CD4-positive, alpha-beta memory T cell (primary cell): ENCODE measurements around the gene GNAI2. TPM values are rescaled to one million over a fixed set of nuclear protein-coding genes. Genes with fewer than 3 reads are reported as not detected.

Experiments used
- CTCF ChIA-PET: fragments of 350-600 bp; sonication (Branson Sonifier 250); formaldehyde crosslinking; loops from one replicate; lab custom pipeline; 2021; ENCODE audit warnings: inconsistent platforms; ENCODE audit not compliant: partially characterized antibody; lab: Charles Lee
- POLR2A ChIA-PET: fragments of 350-600 bp; sonication (Branson Sonifier 250); formaldehyde crosslinking; loops from one replicate; lab custom pipeline; 2021; ENCODE audit not compliant: partially characterized antibody; lab: Charles Lee
- DNase-seq, 5 donors: peaks; one replicate each; pipeline versions ENCODE4 v3.0.0 to v3.0.0-alpha.2; 2020 to 2022; ENCODE audit warnings: mixed read lengths in 1 of 5
- H3K27ac ChIP-seq: one replicate; pipeline ENCODE4 v1.7.0; 2013; ENCODE audit warnings: low read depth, low read length
- H3K27me3 ChIP-seq: 2 replicates; pipeline ENCODE4 v1.7.0; 2013; ENCODE audit warnings: mild to moderate bottlenecking, low read length, moderate library complexity; ENCODE audit not compliant: insufficient read depth
- H3K36me3 ChIP-seq: 2 replicates; pipeline ENCODE4 v1.7.0; 2013; ENCODE audit warnings: mild to moderate bottlenecking, low read length, moderate library complexity; ENCODE audit not compliant: insufficient read depth
- H3K4me1 ChIP-seq: 2 replicates; pipeline ENCODE4 v1.7.0; 2013; ENCODE audit warnings: mild to moderate bottlenecking, low read length, moderate library complexity; ENCODE audit not compliant: insufficient read depth
- H3K4me3 ChIP-seq, 2 donors: one replicate each; pipeline ENCODE4 v1.7.0; 2013; ENCODE audit warnings: low read length in 2 of 2, mild to moderate bottlenecking in 1 of 2
- H3K9me3 ChIP-seq, 2 donors: one replicate each; pipeline ENCODE4 v1.7.0; 2013; ENCODE audit warnings: low read length in 2 of 2, control low read depth in 1 of 2; ENCODE audit not compliant: control insufficient read depth in 1 of 2
- H3K27ac Mint-ChIP-seq, 7 donors: one replicate each; pipeline ENCODE4 v1.8.0; 2020 to 2021; ENCODE audit warnings: mixed read lengths in 7 of 7, mild to moderate bottlenecking in 6 of 7, inconsistent platforms in 3 of 7, moderate library complexity in 3 of 7
- H3K27me3 Mint-ChIP-seq, 2 donors: one replicate each; pipeline ENCODE4 v1.8.0; 2020 to 2021; ENCODE audit warnings: mixed read lengths in 2 of 2
- H3K36me3 Mint-ChIP-seq, 2 donors: one replicate each; pipeline ENCODE4 v1.8.0; 2020 to 2021; ENCODE audit warnings: mixed read lengths in 2 of 2, inconsistent platforms in 1 of 2, mild to moderate bottlenecking in 1 of 2
- H3K4me1 Mint-ChIP-seq, 4 donors: one replicate each; pipeline ENCODE4 v1.8.0; 2020 to 2021; ENCODE audit warnings: mixed read lengths in 4 of 4, mild to moderate bottlenecking in 1 of 4
- H3K4me3 Mint-ChIP-seq, 8 donors: one replicate each; pipeline ENCODE4 v1.8.0; 2020 to 2021; ENCODE audit warnings: mixed read lengths in 8 of 8, mild to moderate bottlenecking in 7 of 8, moderate library complexity in 6 of 8, inconsistent platforms in 3 of 8
- H3K9me3 Mint-ChIP-seq, 8 donors: one replicate each; pipeline ENCODE4 v1.8.0; 2020 to 2021; ENCODE audit warnings: mixed read lengths in 8 of 8, mild to moderate bottlenecking in 5 of 8, inconsistent platforms in 3 of 8, moderate library complexity in 1 of 8
- intact Hi-C: fragments of 100-400 bp; cut with micrococcal nuclease; formaldehyde crosslinking; loops from one replicate; pipeline ENCODE4 v1.15.1; 2023
- polyA plus RNA-seq, 2 donors: library from polyadenylated mRNA; unstranded; fragments of 300-500 nt; fragmentation: Illumina TruSeq; gene quantifications; one replicate each; pipeline ENCODE4 v1.2.3, GENCODE V29; 2021
- total RNA-seq, 2 experiments: library from RNA; stranded (reverse); gene quantifications; one replicate each; pipeline ENCODE4 v1.2.3, GENCODE V29; 2021

The GNAI2 gene
- total and polyA plus RNA-seq, 4 experiments from 2014 or later: 292 to 615 (median 416) TPM

DNA sequence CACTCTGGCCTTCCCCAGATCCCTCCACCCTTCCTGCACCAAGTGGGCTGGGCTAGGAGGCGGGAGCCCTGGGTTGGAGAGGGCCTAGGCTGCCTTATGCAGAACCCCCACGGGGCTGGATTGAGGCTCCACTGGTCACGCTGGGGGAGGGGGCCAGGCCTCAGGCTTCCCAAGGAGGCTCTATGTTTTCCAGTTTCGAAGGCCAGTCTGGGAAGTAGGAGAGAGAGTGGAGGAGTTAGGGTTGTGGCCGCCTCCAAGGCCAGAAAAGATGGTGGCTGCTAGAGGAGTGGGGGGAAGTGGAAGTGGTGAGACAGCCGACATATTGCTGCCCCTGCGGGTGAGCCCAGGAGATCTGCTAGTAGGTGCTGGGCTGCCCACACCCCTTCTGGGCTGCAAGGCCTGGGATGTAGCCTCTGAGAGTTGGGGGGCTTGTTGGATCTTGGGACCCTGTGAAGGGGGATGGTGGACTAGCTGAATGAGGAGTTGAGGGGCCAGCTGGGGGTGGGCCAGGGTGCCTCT is 1.2 kb downstream of the GNAI2 start:
- Mint-ChIP-seq H3K36me3 (peaks cover 0 to 35% of the 10 kb centered on the region in 2 donors), H3K4me3 (peak overlapping the region; percentile 96 to 99 (median 98)), H3K27me3 (no peaks in the 10 kb centered on the region), H3K9me3 (no peaks in the 10 kb centered on the region), H3K4me1 (peaks cover 27 to 68% (median 45%) of the 10 kb centered on the region in 4 donors), H3K27ac (peak overlapping the region; percentile 91 to 97 (median 94))
- peak; percentile 36 to 56 (median 40) for DNase-seq
- peak overlapping the region; percentile 75 to 94 for H3K4me3 ChIP-seq
- POLR2A ChIA-PET: interaction anchor here (0.9 to 4.3 kb wide), 14 partner anchors 9 to 1116 kb away, joined by 3 to 70 read pairs (median 6); partner anchors contain the start of genes CYB561D2, HYAL3, IFRD2 and NAA80
- H3K9me3 ChIP-seq: no peaks in the 10 kb centered on the region
- H3K4me1 ChIP-seq: peaks cover 53% of the 10 kb centered on the region
- peak overlapping the region; percentile 76 for H3K27ac ChIP-seq
- peaks cover 12% of the 10 kb centered on the region for H3K36me3 ChIP-seq
- CTCF ChIA-PET: interaction anchor here (1.2 to 10.2 kb wide), 4 partner anchors 9 to 42 kb away, joined by 3 to 127 read pairs (median 34); no protein-coding TSS in a partner anchor
- no peaks in the 10 kb centered on the region for H3K27me3 ChIP-seq
- intact Hi-C loops: loop anchor here (5.0 kb wide), 2 partner anchors 100 to 1735 kb away; partner anchors contain the start of gene ABHD14B

DNA sequence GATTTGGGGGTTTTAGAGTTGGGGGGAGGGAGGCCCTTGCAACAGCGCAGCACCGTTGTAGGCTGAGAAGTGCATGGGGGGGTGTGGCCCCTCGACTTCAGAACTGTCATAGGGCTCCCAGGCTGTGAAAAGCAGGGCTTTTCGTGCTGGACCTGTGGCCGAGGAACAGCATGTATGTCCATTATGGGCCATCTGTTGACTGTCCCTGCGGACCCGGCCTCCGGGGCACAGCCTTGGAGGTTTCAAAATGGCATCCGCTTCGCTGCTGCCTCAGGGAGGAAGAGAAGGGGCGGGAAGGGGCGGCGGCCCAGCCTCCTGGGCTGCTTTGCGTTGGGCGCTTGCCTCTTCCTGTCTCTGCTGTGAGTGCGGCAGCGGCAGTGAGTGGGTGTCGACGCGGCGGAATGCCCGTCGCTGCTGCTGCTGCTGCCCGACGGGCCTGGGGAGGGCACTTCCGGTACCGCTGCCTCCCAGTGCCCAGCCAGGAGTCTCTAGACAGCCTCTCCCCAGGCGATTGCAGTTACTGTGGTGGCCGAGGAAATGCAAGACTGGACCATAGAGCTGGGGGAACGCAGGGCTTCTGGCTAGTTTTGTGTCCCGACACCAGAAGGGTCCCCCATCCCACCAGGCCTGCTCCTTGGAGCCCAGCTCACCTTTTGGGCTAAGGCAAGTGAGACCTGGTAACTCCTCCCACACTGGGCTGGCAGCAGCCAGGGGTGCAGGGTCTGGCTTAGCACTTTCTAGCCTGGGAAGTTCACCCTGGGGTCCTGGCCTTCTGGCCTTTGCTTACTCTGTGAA is 1.9 kb downstream of the GNAI2 start:
- H3K9me3 ChIP-seq: no peaks in the 10 kb centered on the region
- POLR2A ChIA-PET: interaction anchor here (0.9 to 11.2 kb wide), 13 partner anchors 8 to 826 kb away, joined by 3 to 150 read pairs (median 6); partner anchors contain the start of genes C3orf18, CYB561D2, HYAL3 and IFRD2
- peak; percentile 83 to 94 (median 86) for DNase-seq
- peak overlapping the region; percentile 76 for H3K27ac ChIP-seq
- H3K4me1 ChIP-seq: peaks cover 61% of the 10 kb centered on the region
- no peaks in the 10 kb centered on the region for H3K27me3 Mint-ChIP-seq
- intact Hi-C loops: loop anchor here (1.0 to 5.0 kb wide), 5 partner anchors 8 to 1734 kb away; partner anchors contain the start of genes ABHD14B, HYAL3 and NAA80
- no peaks in the 10 kb centered on the region for H3K9me3 Mint-ChIP-seq
- CTCF ChIA-PET: interaction anchor here (1.2 to 10.2 kb wide), 5 partner anchors 8 to 61 kb away, joined by 3 to 127 read pairs (median 4); partner anchors contain the start of genes HYAL3 and NAA80
- peaks cover 30 to 76% (median 52%) of the 10 kb centered on the region in 4 donors for H3K4me1 Mint-ChIP-seq
- H3K27me3 ChIP-seq: no peaks in the 10 kb centered on the region
- peak overlapping the region; percentile 96 to 99 (median 98) for H3K4me3 Mint-ChIP-seq
- H3K36me3 Mint-ChIP-seq: peaks cover 0 to 39% of the 10 kb centered on the region in 2 donors
- H3K4me3 ChIP-seq: peak overlapping the region; percentile 75 to 94
- H3K27ac Mint-ChIP-seq: peak overlapping the region; percentile 91 to 97 (median 94)
- peaks cover 12% of the 10 kb centered on the region for H3K36me3 ChIP-seq

DNA sequence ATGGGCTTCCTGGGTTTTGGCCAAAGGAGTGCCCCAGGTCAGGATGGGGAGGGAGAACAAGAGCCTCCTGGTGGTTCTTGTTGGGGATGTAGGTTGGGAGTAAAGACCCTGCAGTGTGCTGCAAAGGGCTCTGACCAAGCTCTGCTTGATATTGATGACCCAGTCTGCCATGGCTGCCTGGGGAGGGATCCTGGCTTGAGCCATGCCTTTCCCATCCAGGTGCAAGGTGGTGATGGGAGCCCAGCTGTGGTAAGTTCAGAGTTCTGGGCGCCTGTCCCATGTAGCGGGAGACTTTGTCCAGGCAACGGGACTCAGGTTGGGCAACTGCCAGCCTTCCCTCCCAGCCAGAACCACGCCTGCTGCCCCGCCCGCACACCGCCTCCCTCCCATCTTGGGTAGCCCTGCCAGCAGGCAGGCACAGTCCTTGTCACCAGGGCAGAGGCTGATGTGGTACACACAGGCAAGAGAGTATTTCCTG is 2.6 kb downstream of the GNAI2 start:
- Mint-ChIP-seq H3K4me1 (peaks cover 32 to 77% (median 55%) of the 10 kb centered on the region in 4 donors), H3K27me3 (no peaks in the 10 kb centered on the region), H3K9me3 (no peaks in the 10 kb centered on the region), H3K27ac (peak overlapping the region; percentile 91 to 97 (median 94)), H3K36me3 (peaks cover 0 to 42% of the 10 kb centered on the region in 2 donors), H3K4me3 (peak overlapping the region; percentile 96 to 99 (median 98))
- intact Hi-C loops: loop anchor here (1.0 to 5.0 kb wide), 5 partner anchors 8 to 1734 kb away; partner anchors contain the start of genes ABHD14B, HYAL3 and NAA80
- ChIA-PET POLR2A (interaction anchor here (1.0 to 11.2 kb wide), 6 partner anchors 8 to 329 kb away, joined by 3 to 150 read pairs (median 16); partner anchors contain the start of gene C3orf18), CTCF (interaction anchor here (1.7 to 10.2 kb wide), 4 partner anchors 8 to 60 kb away, joined by 3 to 127 read pairs (median 34); partner anchors contain the start of genes HYAL3 and NAA80)
- DNase-seq: no peak
- peaks cover 67% of the 10 kb centered on the region for H3K4me1 ChIP-seq
- H3K36me3 ChIP-seq: peaks cover 12% of the 10 kb centered on the region
- peak overlapping the region; percentile 75 to 94 for H3K4me3 ChIP-seq
- H3K27ac ChIP-seq: peak overlapping the region; percentile 76
- no peaks in the 10 kb centered on the region for H3K27me3 ChIP-seq
- H3K9me3 ChIP-seq: no peaks in the 10 kb centered on the region

DNA sequence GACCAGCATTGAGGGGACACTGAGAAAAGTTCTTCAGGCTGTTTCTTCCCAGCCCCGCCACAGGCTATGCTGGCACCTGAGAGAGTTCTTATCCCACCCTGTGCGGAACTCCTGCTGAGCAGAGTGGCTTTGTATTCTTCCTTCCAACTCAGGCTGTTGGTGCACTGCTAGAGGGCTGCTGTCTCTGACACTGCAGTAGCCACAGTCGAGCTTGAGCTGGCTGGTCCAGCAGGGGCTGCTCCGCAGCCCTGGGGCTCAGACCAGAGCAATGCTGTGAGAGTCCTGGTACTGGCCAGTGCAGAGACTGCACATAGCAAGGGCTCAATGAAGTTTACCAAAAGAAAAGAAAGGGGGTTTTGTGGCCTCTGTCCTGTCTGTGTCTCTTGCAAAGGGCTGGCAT is 3.6 kb downstream of the GNAI2 start:
- H3K27me3 Mint-ChIP-seq: no peaks in the 10 kb centered on the region
- no peaks in the 10 kb centered on the region for H3K9me3 ChIP-seq
- no peaks in the 10 kb centered on the region for H3K27me3 ChIP-seq
- intact Hi-C loops: loop anchor here (5.0 kb wide), 2 partner anchors 98 to 1733 kb away; partner anchors contain the start of gene ABHD14B
- POLR2A ChIA-PET: interaction anchor here (11.2 kb wide), 1 partner anchor 11 kb away, joined by 150 read pairs; no protein-coding TSS in a partner anchor
- CTCF ChIA-PET: interaction anchor here (0.9 to 10.2 kb wide), 3 partner anchors 12 to 59 kb away, joined by 3 to 127 read pairs (median 4); partner anchors contain the start of genes HYAL3 and NAA80
- H3K36me3 ChIP-seq: peaks cover 17% of the 10 kb centered on the region
- DNase-seq: no peak
- peaks cover 0 to 48% of the 10 kb centered on the region in 2 donors for H3K36me3 Mint-ChIP-seq
- no peak overlapping the region for H3K4me3 ChIP-seq
- H3K27ac ChIP-seq: peak overlapping the region; percentile 76
- H3K4me1 ChIP-seq: peaks cover 74% of the 10 kb centered on the region
- no peaks in the 10 kb centered on the region for H3K9me3 Mint-ChIP-seq
- H3K4me1 Mint-ChIP-seq: peaks cover 37 to 86% (median 62%) of the 10 kb centered on the region in 4 donors
- peak overlapping the region in 7 of 8 donors; percentile 39 to 99 (median 97) for H3K4me3 Mint-ChIP-seq
- peak overlapping the region; percentile 66 to 97 (median 91) for H3K27ac Mint-ChIP-seq

DNA sequence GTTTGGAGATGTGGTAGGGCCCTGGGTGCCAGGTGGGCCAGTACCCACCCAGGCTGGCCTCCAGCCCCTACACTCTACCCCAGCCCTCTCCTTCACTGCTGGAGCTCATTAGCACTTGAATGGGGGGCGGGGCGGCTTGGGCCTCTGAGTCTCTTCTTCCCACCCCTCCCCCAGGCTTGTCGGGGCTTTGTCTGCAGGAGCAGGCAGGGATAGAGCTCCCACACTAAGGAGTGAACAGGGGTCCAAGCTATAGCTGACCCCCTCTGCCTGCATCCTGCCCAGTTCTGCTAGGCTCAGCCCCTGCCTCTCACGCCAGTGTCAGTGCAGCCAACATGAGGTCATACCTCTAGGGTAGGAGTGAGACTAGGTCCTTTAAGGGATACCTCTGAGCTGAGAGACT is 5.2 kb downstream of the GNAI2 start:
- H3K27me3 Mint-ChIP-seq: no peaks in the 10 kb centered on the region
- Histone ChIP-seq H3K4me1 (peaks cover 78% of the 10 kb centered on the region), H3K27ac (peak overlapping the region; percentile 76), H3K9me3 (no peaks in the 10 kb centered on the region), H3K4me3 (no peak overlapping the region), H3K36me3 (peaks cover 18% of the 10 kb centered on the region), H3K27me3 (no peaks in the 10 kb centered on the region)
- ChIA-PET CTCF (interaction anchor here (1.0 to 10.2 kb wide), 4 partner anchors 14 to 48 kb away, joined by 3 to 127 read pairs (median 16); no protein-coding TSS in a partner anchor), POLR2A (interaction anchor here (1.0 to 11.2 kb wide), 3 partner anchors 13 to 95 kb away, joined by 3 to 150 read pairs (median 5); no protein-coding TSS in a partner anchor)
- peaks cover 0 to 49% of the 10 kb centered on the region in 2 donors for H3K36me3 Mint-ChIP-seq
- H3K4me3 Mint-ChIP-seq: peak overlapping the region; percentile 4 to 77 (median 60)
- no peaks in the 10 kb centered on the region for H3K9me3 Mint-ChIP-seq
- intact Hi-C loops: no loop called here
- DNase-seq: no peak
- H3K27ac Mint-ChIP-seq: peak overlapping the region; percentile 73 to 96 (median 92)
- H3K4me1 Mint-ChIP-seq: peaks cover 38 to 93% (median 65%) of the 10 kb centered on the region in 4 donors

DNA sequence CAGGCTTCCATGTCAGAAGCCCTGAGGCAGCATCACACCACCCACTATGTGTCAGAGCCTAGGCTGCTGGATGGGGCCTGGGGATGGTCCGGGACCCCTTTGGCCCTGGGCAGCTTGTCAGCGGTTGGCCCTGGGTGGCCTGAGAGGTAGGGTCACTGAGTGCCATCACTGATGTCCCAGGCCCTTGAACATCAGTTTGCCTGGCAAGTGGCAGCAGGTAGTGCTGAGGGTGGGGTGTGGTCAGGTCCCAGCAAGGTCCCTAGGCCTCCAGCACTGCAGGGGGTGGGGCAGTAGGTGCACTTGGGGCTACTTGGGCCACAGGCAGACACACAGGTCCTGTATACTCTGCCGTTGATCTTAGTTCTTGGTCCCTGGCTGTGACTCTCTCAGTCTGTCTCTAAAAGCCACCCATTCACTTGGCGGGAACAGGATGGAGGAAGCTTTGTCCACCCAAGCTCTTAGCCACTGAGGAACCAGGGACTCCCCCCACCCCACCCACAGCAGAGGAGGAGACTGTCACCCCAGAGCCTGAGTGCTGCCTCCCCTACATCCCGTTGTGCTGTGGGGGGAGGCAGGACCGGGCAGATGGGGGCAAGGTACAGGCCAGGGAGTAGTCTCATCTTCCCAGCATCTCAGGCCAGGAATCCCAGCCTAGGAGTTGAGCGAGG is 5.8 kb downstream of the GNAI2 start:
- DNase-seq: no peak

More for the DNA sequence above, 5.8 kb downstream of the GNAI2 start:
- CTCF ChIA-PET: interaction anchor here (1.0 to 10.2 kb wide), 3 partner anchors 15 to 48 kb away, joined by 3 to 127 read pairs (median 29); no protein-coding TSS in a partner anchor
- H3K27ac ChIP-seq: peak overlapping the region; percentile 76
- Mint-ChIP-seq H3K27me3 (no peaks in the 10 kb centered on the region), H3K4me3 (peak overlapping the region; percentile 15 to 84 (median 63)), H3K27ac (peak overlapping the region; percentile 64 to 96 (median 92)), H3K36me3 (peaks cover 0 to 47% of the 10 kb centered on the region in 2 donors), H3K4me1 (peaks cover 43 to 95% (median 70%) of the 10 kb centered on the region in 4 donors), H3K9me3 (no peaks in the 10 kb centered on the region)
- intact Hi-C loops: no loop called here
- H3K4me3 ChIP-seq: no peak overlapping the region
- H3K36me3 ChIP-seq: peaks cover 18% of the 10 kb centered on the region
- H3K9me3 ChIP-seq: no peaks in the 10 kb centered on the region
- POLR2A ChIA-PET: interaction anchor here (0.7 to 11.2 kb wide), 6 partner anchors 14 to 94 kb away, joined by 3 to 150 read pairs (median 4); partner anchors contain the start of genes IFRD2 and TUSC2
- H3K27me3 ChIP-seq: no peaks in the 10 kb centered on the region
- H3K4me1 ChIP-seq: peaks cover 85% of the 10 kb centered on the region
